ENCODE results near the gene SFXN4. TPM values are rescaled to one million over a fixed set of nuclear protein-coding genes. Genes with fewer than 3 reads are reported as not detected.

The SFXN4 gene
- total and polyA plus RNA-seq, 9 of the 15 experiments (the other 6 are each of a cell fraction or from before 2014, with no cell fraction given), result 40.1 to 97.8 (median 54.5) TPM

DNA sequence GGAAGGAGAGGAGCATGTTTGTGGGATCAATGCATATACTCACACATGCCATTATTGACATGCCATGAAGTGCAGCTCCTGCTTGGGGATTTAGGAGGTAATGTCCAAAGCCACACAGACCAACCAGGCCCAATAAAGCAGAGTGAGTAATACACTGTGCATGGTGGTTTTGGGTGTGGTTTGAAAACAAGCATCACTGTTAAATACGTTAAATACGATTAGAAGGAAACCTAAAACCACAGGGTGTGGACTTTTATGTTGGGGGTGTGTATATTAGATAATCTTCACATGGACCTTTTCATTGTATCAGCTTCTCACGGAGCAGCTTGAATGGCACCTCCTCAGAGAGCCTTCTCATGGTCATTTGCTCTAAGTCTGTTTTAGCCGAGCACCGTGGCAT lies 74.5 kb downstream of the SFXN4 start:
- DNase-seq (ENCODE audit: extremely low read depth in 1 of 4, low spot score in 3 of 4), result peak in 3 of 4 experiments; percentile 12 to 78 (median 73)
- BruUV-seq (replicated peaks), result no TSS peak
- H2AFZ ChIP-seq (ENCODE audit: low read depth, low read length), result 0 out of 2 replicates have a peak overlapping the region, but pooled peaks have one; percentile 2
- no peak for TF ChIP-seq ZNF124 (CRISPR knock-in tag; IDR thresholded peaks at IDR 0.05)
- TF ChIP-seq LEF1 (IDR thresholded peaks at IDR 0.05), result peak; percentile 47; the same call in 1 of the 2 replicates
- no peak for TF ChIP-seq DNMT1 (IDR thresholded peaks at IDR 0.05)
- peak; percentile 67; the same call in 1 of the 2 replicates for TF ChIP-seq JUND (IDR thresholded peaks at IDR 0.05; ENCODE audit: borderline replicate concordance, low read depth, low read length)
- TF ChIP-seq JUND (tag; IDR thresholded peaks at IDR 0.05; ENCODE audit: borderline replicate concordance, low read depth, low read length), result peak; percentile 70; the same call in 1 of the 3 replicates
- no peak for TF ChIP-seq MCM5 (IDR thresholded peaks at IDR 0.05; ENCODE audit: low read depth)
- TF ChIP-seq ZNF766 (CRISPR knock-in tag; conservative IDR thresholded peaks at IDR 0.05), result no peak
- no peak for TF ChIP-seq EWSR1 (IDR thresholded peaks at IDR 0.05; ENCODE audit: borderline replicate concordance, low read depth, partially characterized antibody)
- TF ChIP-seq CBX8 (IDR thresholded peaks at IDR 0.05; ENCODE audit: borderline replicate concordance, extremely low read depth, low read depth, low read length, poor library complexity, severe bottlenecking), result no peak
- no peak for TF ChIP-seq ARHGAP35 (IDR thresholded peaks at IDR 0.05; ENCODE audit: partially characterized antibody)
- no peak for TF ChIP-seq NFRKB (IDR thresholded peaks at IDR 0.05; ENCODE audit: low read depth)
- no peak for TF ChIP-seq RBM34 (IDR thresholded peaks at IDR 0.05; ENCODE audit: borderline replicate concordance, insufficient read depth, low read length)
- peak; percentile 61; the same call in 1 of the 2 replicates for TF ChIP-seq SMARCA4 (IDR thresholded peaks at IDR 0.05)
- no peak for TF ChIP-seq RBM17 (IDR thresholded peaks at IDR 0.05; ENCODE audit: borderline replicate concordance, low read depth, low read length)
- peak; percentile 13 for TF ChIP-seq TBP (optimal IDR thresholded peaks at IDR 0.05; ENCODE audit: low read depth, low read length)
- peak; percentile 85; the same call in 1 of the 2 replicates for TF ChIP-seq ESRRA (IDR thresholded peaks at IDR 0.05; ENCODE audit: borderline replicate concordance, low read depth)
- no peak for TF ChIP-seq TRIM24 (IDR thresholded peaks at IDR 0.05)
- TF ChIP-seq, protein P1, sequence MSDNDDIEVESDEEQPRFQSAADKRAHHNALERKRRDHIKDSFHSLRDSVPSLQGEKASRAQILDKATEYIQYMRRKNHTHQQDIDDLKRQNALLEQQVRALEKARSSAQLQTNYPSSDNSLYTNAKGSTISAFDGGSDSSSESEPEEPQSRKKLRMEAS (CRISPR knock-in tag; IDR thresholded peaks at IDR 0.05), result peak; percentile 44; the same call in 1 of the 2 replicates
- TF ChIP-seq DMBX1 (CRISPR knock-in tag; IDR thresholded peaks at IDR 0.05; ENCODE audit: borderline replicate concordance), result no peak
- TF ChIP-seq, protein P2, sequence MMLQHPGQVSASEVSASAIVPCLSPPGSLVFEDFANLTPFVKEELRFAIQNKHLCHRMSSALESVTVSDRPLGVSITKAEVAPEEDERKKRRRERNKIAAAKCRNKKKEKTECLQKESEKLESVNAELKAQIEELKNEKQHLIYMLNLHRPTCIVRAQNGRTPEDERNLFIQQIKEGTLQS (IDR thresholded peaks at IDR 0.05), result peak; percentile 31; the same call in 1 of the 2 replicates
- TF ChIP-seq, protein P2 (CRISPR knock-in tag; conservative IDR thresholded peaks at IDR 0.05), result no peak
- TF ChIP-seq ZNF764 (CRISPR knock-in tag; IDR thresholded peaks at IDR 0.05; ENCODE audit: low read depth), result no peak
- no peak for TF ChIP-seq PCBP1 (IDR thresholded peaks at IDR 0.05; ENCODE audit: low read depth, low read length, poor library complexity, severe bottlenecking)

More for the DNA sequence above, 74.5 kb downstream of the SFXN4 start:
- no peaks in the 10 kb centered on the region for H3K79me2 ChIP-seq (ENCODE audit: control insufficient read depth, insufficient read depth, low read length)
- intact Hi-C loops (cut with micrococcal nuclease) (no loop called here), in situ Hi-C loops (cut with MboI) (no loop called here)
- no peak overlapping the region for H3K4me3 ChIP-seq
- 0 out of 3 replicates have a peak overlapping the region, but pooled peaks have one; percentile 26 for H3K27ac ChIP-seq (ENCODE audit: extremely low read depth, low read depth, low read length)
- H4K20me1 ChIP-seq (replicated peaks; ENCODE audit: control insufficient read depth, insufficient read depth, low read length), result no peaks in the 10 kb centered on the region
- no peak overlapping the region for H3K9ac ChIP-seq (ENCODE audit: insufficient read depth in 1 of 2, low read depth in 2 of 2, low read length in 2 of 2)
- FAIRE-seq, result peak; percentile 94
- ChIA-PET CTCF (ENCODE audit: low intra/inter-chr PET ratio) (no interaction called here), POLR2A (interaction anchor here (1.4 to 1.8 kb wide), 2 partner anchors 10 to 14 kb away, joined by 5 to 8 read pairs; partner anchors contain the start of genes DENND10 and EIF3A)
- H3K27me3 ChIP-seq (ENCODE audit: control insufficient read depth in 2 of 2, insufficient read depth in 2 of 2, low read length in 2 of 2), result no peaks in the 10 kb centered on the region
- 5% methylated on average over 5 of the region's 5 CpGs for WGBS (ENCODE audit: insufficient coverage, low coverage, missing lambda C conversion rate)
- ATAC-seq, result peak; percentile 92
- H3K9me1 ChIP-seq (ENCODE audit: control insufficient read depth, insufficient read depth, low read length), result no peaks in the 10 kb centered on the region
- H3K9me3 ChIP-seq (replicated peaks; ENCODE audit: control insufficient read depth, insufficient read depth, low read depth, low read length), result no peaks in the 10 kb centered on the region
- H3K4me1 ChIP-seq (replicated peaks in 1 of 2; ENCODE audit: control insufficient read depth in 2 of 2, insufficient read depth in 2 of 2, low read length in 2 of 2), result peaks cover 18 to 23% of the 10 kb centered on the region in 2 experiments; a peak in 4 of 5 replicates
- peak overlapping the region; percentile 16; the same call in 1 of the 2 replicates for H3K4me2 ChIP-seq (ENCODE audit: insufficient read depth, low read length)
- H3K36me3 ChIP-seq (ENCODE audit: control insufficient read depth, insufficient read depth, low read length), result no peaks in the 10 kb centered on the region
